Ramos (cell line): ENCODE measurements around the gene FLT4.

Experiments used
- in situ Hi-C: fragments of 300-500 bp; cut with MboI; formaldehyde crosslinking; loops from one replicate; pipeline ENCODE4 v1.14.3; 2022; ENCODE audit warnings: low sequenced_read_pairs; ENCODE audit not compliant: unreplicated experiment

FLT4 gene

DNA sequence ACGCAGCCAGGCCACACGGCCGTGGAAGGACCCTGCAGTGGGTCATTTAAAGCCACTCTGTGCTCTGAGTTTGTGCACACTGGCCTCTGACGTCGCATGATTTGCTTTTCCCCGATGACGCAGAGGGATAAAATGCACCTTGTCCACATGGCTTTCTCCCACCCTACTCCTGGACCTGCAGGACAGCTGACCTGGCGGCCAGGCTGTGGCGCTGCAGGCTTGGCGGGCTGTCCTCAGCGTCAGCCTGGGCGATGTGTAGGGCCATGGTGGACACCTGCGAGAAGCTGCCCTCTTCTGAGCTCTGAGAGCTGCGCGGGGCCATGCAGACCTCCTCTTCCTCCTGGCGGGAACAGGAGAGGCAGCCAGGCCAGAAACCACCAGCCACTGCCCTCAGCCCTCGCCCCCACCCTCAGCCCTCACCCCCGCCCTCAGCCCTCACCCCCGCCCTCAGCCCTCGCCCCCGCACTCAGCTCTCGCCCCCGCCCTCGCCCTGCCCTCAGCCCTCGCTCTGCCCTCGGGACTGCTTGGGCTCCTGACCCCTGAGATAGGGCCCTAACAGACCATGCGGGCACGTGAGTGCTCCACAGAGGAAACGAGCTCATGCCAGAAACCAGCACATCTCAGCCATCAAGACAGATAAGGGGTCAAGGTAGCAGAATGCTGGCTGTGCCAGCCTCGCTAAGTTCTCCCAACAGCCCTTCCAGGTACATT is 38.1 kb downstream of the FLT4 start:
- in situ Hi-C loops: no loop called here

DNA sequence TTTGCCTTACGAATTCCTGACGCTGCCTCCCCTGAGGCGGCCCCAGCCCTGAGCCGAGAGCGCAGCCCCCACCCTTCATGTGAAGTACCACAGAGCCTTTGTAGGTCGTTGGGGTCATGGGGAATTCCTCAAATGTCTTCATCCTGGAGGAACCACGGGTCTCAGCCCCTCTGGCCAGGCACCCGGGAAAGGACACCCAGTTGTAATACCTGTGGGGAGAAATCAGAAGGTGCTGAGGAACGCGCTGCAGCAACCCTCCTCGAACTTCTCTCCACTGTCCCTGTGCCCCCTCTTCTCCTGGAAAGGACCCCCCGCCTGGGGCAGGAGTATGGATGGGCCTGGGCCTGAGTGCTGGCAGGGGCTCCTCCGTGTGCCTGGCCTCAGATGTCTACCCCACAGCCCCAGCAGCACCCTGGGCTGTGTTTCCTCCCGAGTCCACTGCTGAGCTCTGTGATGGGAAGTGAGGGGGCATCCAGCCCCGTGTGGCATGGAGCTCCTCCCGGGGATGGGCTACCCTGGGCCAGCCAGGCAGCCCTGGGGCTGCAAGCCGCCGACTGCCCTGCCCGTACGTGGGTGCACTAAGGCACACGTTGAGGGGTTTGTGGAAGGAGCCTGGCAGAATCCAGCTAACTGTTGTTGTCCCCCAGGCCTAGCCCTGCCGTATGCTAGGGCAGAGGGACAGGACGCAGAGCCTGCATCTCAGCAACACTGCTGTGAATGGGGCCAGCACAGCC is 39.4 kb downstream of the FLT4 start:
- in situ Hi-C loops: no loop called here

DNA sequence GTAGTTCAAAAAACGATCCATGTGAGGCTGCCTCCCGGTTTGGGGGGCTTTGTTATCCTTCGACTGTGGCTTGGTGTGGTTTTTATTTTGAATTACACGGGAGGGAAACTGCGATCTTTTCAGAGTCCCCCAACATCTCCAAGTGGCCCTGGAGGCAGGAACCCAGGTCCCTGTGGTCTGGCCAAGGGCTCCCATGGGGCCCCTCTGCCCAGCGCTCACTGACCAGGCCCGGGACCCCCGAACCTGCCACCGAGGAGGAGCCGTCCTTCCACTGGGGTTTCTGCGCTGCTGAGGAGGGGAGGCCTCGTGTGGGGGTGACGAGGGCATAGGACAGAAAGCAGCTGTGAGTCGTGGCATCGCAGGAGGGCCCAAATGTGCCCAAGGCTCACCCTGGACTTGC is 40.0 kb downstream of the FLT4 start:
- in situ Hi-C loops: no loop called here

DNA sequence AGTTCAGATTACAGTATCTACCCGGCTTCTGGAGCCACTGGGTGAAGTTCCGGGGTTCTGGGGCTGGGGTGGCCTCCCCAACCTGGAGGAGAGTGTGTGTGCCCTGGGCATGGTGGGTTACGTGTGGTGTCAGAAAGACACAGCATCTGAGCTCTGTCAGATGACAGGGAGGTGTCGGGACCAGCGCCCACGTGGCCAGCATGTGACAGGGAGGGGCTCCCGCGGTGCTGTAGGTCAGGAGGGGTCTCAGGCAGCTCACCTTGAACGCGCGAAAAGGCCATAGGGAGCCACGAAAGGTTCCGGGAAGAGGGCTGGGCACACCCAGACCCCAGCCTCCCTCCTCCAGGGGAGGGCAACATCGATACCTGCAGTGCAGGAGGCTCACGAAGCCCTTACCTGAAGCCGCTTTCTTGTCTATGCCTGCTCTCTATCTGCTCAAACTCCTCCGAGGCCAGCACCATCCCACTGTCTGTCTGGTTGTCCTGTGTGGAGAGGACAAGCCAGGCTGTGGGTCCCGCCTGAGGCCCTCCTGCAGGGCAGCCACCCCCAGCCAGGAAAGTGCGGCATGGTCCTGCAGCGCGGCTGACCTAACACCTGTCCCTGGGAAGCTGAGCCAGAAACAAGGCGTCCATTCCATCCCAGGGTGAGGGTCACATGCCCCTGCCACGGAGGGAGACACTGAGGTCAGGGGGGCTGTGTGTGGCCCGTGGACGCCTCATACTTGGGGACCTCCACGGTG is 40.7 kb downstream of the FLT4 start:
- in situ Hi-C loops: no loop called here

DNA sequence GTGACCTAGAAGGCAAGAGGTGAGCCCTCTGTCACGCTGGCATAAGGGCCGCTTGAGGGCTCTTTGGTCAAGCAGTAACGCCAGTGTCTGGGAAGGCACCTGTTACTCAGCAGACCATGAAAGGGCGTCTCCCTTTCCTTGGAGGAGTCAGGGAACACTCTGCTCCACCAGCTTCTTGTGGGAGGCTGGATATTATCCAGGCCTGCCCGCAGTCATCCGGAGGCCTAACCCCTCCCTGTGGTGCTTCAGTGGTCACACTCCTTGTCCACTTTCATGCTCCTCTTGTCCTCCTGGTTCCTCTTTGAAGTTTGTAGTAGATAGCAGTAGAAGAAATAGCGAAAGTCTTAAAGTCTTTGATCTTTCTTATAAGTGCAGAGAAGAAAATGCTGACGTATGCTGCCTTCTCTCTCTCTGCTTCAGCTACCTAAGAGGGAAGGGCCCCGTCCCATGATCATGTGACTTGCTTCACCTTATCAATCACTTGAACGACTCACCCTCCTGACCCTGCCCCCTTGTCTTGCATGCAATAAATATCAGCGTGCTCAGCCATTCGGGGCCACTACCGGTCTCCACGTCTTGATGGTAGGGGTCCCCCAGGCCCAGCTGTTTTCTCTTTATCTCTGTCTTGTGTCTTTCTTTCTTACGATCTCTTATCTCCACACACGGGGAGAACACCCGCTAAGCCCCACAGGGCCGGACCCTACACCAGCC is 41.4 kb downstream of the FLT4 start:
- in situ Hi-C loops: no loop called here

DNA sequence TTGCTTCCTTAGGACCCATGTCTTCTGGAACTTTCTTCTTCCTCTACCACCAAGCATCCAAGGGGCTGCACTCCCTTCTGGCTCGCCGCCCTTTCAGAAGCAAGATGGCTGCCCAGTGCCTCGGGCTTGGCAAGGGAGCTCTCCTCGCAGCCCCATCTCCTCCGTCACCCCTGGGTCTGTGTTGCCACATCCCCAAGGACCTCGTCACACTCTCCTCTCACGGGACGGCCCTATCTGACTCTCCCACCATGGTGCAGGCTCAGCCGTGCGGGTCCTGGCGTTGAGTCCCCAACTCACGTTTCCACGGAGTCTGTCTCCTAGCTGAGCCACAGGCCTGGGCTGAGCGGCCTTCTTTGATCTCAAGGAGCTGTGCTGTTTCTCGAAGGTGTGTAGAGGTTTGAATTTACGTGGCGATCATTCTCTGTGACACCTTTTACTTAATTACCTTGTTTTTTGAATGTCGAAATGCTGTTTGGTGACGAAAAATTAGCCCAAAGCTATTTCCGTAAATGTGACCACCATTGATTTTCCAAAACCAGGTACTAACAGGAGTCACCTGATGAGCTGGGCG is 43.1 kb downstream of the FLT4 start:
- in situ Hi-C loops: no loop called here

DNA sequence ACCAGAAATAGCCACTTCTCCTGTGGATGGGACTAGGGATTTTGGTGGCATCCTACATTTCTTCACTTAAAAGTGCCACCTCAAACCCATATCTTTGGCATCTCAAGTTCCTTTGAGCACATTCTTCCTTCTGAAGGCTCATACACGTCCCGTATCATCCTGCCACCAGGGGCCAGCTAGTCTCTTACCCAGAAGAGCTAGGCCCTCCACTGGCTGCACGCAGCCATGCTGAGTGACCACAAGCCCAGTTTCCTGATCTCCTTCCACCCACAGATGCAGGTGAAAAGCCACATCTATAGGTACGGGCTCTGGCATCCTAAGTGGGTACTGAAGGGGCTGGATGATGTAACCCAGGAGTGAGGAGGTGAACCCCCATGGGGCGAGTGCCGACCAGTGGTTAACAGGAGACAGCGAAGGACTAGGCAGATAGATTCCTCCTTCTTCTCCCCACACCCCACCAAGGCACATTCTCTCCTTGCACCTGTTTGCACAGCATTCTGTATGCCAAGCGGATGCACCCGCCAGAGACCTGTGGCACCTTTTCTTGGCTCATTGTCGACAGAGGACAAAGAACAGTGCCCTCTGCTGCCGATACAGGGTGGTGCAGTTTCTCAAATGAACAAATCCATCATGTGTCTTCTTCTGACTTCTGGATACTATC is 43.7 kb downstream of the FLT4 start:
- in situ Hi-C loops: no loop called here

DNA sequence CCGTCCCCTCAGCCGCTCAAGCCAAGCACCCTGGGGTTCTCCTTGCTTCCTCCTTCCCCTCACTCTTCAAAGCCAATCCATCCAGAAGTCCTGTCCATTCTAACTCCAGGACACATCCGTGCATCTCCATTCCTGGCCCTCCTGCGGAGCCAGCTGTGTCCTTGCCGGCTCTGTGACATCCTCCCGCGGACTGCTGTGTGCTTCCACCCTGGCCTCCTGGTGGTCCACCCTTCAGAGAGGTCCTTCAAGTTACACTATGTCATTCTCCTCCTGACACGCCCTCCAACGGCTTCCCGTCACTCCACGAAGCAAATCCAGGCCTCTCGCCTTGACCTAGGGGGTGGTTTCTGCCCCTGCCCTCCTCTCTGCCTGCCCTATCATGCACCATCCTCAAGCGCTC is 45.1 kb downstream of the FLT4 start:
- in situ Hi-C loops: no loop called here

DNA sequence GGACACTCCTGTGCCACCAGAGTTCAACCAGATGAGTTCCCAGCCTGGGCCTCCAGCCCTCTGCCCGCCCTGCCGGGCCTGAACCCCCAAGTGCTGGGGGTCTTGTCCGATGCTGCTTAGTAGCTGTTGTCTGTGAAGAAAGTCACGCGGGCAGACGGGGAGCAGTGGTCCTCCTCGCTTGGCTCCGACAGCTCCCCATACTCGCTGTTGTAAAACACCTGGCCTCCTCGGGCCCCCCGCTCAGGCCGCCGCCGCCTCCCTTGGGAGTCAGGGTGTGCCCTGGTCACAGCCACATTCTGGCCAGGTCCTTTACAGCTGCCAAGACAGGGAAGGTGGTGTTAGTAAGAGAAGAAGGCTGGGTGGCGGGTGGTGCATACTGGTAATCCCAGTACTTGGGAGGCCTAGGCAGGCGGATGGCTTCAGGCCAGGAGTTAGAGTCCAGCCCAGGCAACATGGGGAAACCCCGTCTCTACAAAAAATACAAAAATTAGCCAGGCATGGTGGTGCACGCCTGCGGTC is 46.3 kb downstream of the FLT4 start:
- in situ Hi-C loops: no loop called here

DNA sequence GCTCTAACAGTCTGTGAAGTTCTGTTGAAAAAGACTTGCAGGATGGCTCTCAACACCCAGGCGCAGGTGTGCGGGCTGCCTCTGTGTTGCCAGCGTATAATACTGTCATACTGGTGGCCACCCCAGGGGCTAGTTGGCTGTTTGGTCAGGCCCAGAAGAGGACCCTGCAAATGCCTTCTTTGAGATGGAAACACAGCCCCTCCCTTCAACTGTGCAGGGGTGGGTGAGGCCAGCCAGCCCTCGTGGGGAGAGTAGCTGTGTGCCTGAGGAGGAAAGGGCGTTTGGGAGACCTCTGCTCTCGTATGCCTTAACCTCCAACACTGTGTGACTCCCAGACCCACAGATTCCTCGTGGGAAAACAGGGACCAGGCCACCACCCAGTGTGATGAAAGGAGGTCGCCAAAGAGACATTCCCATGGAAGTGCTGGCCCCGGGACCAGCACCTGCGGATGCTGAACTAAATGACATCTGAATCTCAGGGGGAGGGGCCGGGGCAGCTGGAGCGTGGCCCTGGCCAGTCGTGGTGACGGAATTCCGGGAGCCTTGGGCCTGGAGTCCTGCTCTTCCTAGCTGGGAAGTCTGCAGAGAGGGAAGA is 46.8 kb downstream of the FLT4 start:
- in situ Hi-C loops: no loop called here

DNA sequence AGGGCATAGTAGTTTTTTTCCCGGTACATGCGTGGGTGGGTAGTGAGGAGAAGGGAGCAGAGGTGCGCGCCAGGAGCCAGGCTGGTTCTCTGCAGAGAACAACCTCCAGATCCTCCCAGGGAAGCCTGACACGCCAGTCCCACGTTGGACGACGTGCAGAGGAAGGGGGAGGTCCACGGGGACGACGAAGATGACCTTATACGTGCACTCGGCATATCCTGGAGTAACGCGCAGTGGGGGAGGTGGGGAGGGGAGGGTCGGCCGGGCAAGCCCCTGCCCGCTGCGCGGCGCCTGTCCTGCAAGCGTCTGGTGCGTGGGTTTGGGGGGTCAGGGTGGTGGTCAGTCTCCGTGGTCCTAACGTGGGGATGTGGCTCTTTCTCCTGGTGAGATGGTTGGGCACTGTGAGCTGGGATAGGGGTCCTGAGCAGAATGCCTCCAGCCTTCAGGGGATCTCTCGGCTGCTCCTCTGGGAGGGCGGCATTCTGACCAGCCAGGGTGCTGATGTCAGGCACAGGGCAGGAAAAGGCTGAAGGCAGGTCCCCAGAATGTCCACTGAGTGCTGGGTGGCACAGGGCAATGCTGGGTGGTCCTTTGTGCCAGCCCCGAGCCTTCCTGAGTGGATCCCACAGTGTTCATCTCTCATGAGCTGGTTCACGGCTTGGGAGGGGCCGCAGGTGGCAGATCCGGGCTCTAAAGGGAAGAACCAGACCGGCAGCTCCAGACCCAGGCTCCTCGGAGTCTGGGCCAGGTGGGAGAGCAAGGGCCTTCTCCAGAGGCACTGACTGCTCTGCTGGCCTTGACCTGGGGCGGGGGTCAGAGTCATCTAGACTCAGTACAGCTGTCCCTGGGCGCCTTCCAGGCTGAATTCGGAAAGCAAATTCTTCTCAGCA is 47.6 kb downstream of the FLT4 start:
- in situ Hi-C loops: no loop called here

DNA sequence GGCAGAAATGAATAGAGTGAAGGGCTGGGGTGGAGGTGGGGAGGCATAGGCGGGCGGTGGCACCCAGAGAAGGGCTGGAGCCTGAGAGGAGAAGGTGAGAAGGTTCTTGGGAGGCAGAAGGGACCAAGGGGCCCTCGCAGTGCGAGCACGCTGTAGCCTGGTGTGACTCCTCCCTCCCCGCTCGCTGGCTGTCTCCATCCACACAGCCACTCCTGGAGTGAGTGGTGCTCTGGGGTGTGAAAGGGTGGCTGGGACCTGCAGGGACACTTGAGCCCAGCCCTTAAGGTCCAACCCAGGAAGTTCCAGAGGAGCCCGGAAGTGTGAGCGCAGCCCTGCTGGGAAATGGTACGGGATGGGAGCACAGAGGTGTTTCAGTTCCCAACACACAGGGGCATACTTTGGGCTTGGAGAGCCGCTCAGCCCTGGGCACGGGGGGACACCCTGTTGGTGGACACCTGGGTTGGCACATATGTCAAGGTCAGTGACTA is 48.8 kb downstream of the FLT4 start:
- in situ Hi-C loops: no loop called here

DNA sequence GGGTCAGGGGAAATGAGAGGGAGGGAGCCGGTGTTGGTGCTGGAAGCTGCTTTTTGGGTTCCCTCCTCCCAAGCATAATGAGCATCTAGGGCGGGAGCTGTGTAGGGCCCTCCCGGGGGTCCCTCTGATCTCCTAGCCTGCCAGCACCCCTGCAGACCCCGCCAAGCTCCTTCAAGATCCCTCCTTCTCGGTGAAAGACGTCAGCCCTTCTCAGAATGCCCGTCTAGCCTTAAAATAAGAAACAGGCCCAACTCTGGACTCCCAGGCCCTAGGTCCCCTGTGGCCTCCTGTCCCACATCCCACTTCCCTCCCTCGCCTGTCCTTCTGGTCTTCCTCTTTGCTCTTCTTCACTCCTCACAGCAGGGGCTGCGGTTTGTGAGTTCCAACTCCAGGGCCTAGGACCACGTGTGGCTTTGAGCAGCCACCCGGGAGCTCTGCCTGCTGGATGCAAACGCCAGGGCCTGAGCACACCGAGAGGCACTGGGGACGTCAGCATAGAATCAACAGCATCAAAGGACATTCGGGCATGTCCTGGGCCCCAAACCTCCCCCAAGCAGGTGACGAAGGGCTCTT is 49.3 kb downstream of the FLT4 start:
- in situ Hi-C loops: no loop called here

DNA sequence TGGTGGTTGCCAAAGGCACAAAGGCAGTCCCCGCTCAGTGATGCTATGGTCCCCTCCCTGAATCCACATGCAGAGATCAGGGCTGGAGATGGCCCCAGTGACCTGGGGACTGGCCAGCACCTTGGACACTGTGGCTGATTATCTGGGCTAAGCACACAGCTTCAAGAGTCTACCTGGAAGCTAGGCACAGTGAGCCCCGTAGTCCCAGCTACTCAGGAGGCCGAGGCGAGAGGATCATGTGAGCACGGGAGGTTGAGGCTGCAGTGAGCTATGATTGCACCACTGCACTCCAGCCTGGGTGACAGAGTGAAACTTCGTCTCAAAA is 49.8 kb downstream of the FLT4 start:
- in situ Hi-C loops: no loop called here

DNA sequence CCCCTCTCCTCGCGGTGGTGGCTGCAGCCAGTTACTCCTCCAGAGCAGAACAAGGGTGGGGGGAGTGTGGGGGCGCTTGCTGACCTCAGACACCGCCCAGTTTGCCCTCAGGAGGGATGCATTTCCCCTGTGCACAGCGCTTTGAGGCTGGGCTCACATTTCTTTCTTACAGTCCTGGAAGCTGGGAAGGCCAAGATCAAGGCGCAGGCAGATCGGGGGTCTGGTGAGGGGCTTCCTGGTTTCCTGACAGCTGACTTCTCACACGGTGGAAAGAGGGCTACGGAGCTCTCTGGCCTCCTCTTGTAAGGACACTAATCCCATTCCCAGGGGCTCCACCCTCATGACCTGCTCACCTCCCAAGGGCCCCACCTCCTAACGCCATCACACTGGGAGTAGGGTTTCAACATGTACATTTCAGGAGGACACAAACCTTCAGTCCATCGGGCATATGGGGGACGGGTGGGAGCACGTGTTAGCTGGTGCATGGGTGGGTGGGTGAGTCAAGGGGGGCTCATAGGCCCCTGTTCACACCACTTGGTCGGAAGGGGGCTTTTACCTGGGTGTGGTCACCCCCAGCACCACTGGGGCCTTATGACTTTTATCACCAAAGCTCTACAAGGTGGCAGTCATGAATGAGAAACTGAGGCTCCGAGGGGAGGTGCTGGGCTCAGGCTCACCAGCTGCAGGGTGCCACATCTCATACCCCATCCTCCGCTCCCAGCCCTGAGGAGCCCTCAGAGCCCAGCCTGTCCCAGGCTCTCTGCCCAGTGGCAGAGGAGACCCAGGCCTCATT is 50.4 kb downstream of the FLT4 start:
- in situ Hi-C loops: no loop called here

DNA sequence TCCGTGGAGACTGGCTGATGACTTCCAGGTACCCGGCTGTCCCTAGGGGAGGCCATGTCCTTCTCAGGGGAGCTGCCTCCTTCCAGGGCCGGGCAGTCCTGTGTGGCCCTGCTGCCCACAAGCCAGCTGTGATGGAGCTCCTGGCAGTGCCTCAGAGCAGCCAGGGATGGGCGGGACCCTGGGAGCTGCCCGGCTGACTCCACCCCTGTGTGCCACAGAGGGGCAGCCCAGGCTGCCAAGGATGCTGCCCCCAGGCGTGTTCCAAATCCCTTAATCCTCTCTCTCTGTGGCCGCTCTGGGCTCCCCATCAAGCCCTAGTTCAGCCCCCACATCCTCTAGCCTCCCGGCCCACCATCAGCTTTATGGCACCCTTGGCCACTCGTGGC is 51.1 kb downstream of the FLT4 start:
- in situ Hi-C loops: no loop called here

DNA sequence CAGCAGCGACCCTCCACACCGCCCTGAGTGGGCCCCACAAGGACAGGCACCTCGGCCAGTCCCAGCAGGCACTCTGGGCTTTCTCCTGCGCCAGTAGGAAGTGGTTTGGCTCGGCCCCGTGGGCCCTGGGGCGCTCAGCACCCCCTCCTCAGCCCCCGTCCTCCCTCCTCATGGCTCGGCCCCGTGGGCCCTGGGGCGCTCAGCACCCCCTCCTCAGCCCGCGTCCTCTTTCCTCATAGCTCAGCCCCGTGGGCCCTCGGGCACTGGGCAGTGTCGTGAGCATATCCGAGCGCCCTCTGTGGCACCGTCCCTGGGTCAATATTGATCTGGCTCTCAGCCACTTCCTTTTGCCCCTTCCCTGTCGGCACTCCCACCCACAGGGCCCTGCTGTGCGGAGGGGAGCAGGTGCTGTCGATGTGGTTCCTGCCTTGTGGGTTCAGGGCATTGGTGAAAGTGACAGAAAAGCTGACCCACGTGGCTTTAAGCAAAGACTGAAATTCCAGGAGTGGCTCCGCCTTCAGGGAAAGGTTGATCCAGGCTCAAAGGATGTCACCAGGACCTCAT is 52.6 kb downstream of the FLT4 start:
- in situ Hi-C loops: no loop called here
